Lower leg skin (tissue), 4 donors: ENCODE data around the gene DAB2IP. TPM values are rescaled to one million over a fixed set of nuclear protein-coding genes. Genes with fewer than 3 reads are reported as not detected.
A peak's percentile ranks its signal among the peaks of the same experiment; 100 is the strongest.

Experiments
- DNase-seq, 2 donors: peaks; one replicate each; pipeline ENCODE4 v3.0.0-alpha.2; 2019; ENCODE audit warnings: low spot score in 2 of 2
- H3K4me3 ChIP-seq: fragments of 200-600 bp; sonication (generic); 2 replicates; pipeline ENCODE4 v1.5.1; 2017; ENCODE audit warnings: mild to moderate bottlenecking, low read depth; ENCODE audit not compliant: poor library complexity, severe bottlenecking
- POLR2A ChIP-seq, 2 donors: fragments of 450-650 bp; IDR thresholded peaks; one replicate each; pipeline ENCODE4 v1.6.1; 2016 to 2017; ENCODE audit warnings: antibody characterized with exemption in 2 of 2, mild to moderate bottlenecking in 1 of 2, moderate library complexity in 1 of 2
- WGBS, 2 donors: methylation state at CpG; one replicate each; pipeline ENCODE4 v1.1.5; 2018; 5-methylcytosine and 5-hydroxymethylcytosine counted together
- intact Hi-C: fragments of 100-400 bp; cut with DNase I; formaldehyde crosslinking; loops from one replicate; pipeline ENCODE4 v1.15.0; 2023; ENCODE audit warnings: low total_unique reads
- total RNA-seq, 4 donors: library from RNA; depleted of rRNA; stranded (reverse); fragments of >200 nt; gene quantifications; one replicate each; pipeline ENCODE4 v1.1.0, GENCODE V29; 2016
- TF ChIP-seq, protein P1 (sequence below), 3 donors: fragments of 450-650 bp; IDR thresholded peaks; one replicate each; pipeline ENCODE4 v1.5.1; 2016; ENCODE audit warnings: antibody characterized with exemption in 3 of 3, mild to moderate bottlenecking in 3 of 3, moderate library complexity in 2 of 3

The DAB2IP gene
- total RNA-seq, 4 donors from 2014 or later = 42.5 to 68.0 (median 57.0) TPM

DNA sequence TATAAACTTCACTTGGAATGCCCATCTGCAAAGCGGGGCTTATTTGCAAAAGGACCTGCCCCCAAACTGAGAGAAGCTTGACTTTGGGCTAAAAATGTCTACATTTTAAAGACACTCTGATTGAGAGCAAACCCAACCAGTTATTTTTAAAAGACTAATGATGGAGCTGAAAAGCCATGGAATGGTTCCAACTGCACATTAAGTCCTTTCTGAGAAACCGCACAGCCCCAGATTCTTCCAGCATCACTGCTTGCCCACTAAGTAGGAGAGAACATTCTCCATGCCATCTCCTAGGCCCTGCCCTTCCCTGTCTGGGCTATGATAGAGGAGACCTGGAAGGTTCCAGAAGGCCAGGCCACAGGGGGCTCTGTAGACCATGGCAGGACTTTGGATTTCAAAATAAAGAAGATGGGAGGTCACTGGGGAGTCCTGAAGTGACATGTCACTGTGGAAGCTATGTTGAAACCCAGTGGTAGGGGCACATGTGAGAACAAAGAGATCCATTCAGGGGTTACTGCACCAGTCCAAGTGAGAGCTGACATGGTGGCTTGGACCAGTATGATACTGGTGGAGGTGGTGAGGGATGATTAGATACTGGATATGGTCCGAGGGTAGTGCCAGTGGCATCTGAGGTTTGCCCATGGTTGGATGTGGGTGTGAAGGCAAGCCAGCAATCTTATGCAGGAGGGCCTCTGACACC, 179.2 kb downstream of the DAB2IP start:
- intact Hi-C loops = no loop called here
- H3K4me3 ChIP-seq = no peak overlapping the region
- DNase-seq = peak in 1 of 2 donors; percentile 57
- TF ChIP-seq, protein P1, sequence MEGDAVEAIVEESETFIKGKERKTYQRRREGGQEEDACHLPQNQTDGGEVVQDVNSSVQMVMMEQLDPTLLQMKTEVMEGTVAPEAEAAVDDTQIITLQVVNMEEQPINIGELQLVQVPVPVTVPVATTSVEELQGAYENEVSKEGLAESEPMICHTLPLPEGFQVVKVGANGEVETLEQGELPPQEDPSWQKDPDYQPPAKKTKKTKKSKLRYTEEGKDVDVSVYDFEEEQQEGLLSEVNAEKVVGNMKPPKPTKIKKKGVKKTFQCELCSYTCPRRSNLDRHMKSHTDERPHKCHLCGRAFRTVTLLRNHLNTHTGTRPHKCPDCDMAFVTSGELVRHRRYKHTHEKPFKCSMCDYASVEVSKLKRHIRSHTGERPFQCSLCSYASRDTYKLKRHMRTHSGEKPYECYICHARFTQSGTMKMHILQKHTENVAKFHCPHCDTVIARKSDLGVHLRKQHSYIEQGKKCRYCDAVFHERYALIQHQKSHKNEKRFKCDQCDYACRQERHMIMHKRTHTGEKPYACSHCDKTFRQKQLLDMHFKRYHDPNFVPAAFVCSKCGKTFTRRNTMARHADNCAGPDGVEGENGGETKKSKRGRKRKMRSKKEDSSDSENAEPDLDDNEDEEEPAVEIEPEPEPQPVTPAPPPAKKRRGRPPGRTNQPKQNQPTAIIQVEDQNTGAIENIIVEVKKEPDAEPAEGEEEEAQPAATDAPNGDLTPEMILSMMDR (IDR thresholded peaks at IDR 0.05) = no peak
- TF ChIP-seq POLR2A (IDR thresholded peaks at IDR 0.05) = no peak
- WGBS, 2 donors = 84 to 88% methylated on average over 3 of the region's 3 CpGs

DNA sequence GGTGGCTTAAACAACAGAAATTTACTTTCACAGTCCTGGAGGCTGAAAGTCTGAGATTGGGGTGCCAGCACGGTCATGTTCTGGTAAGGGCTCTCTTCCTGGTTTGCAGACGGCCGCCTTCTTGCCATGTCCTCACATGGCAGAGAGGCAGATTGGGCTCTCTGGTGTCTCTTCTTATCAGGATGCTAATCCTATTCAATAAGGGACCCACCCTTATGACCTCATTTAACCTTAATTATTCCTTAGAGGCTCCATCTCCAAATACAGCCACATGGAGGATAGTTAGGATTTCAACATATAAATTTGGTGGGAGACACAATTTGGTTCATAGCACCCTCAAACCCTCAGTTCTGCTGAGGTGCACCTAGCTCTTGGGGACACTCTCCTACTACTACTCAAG, 180.4 kb downstream of the DAB2IP start:
- intact Hi-C loops = no loop called here
- WGBS, 2 donors = 94 to 96% methylated on average over 3 of the region's 3 CpGs
- DNase-seq = peak in 1 of 2 donors; percentile 32

DNA sequence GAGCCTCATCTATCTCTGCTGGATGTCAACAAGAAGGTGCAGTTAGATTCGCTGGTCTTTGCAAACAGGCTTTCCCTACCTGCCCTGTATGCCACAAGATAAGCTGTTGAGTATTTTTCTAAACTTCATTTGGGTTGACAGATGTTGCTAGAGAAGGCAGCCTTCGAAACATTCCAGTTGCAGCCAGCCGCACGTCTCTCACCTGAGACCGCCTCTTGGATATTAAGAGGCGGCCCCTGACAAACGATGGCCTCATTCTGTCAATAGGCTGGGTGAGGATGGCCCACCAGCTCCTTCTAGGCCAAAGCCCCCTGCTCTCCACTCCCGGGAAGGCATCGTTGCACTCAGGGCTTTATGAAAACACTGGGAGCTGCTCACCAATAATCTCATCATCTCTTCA, 181.6 kb downstream of the DAB2IP start:
- 91 to 93% methylated on average over 9 of the region's 9 CpGs for WGBS, 2 donors
- no peak overlapping the region for H3K4me3 ChIP-seq
- no peak for TF ChIP-seq POLR2A (IDR thresholded peaks at IDR 0.05)
- TF ChIP-seq, protein P1 (IDR thresholded peaks at IDR 0.05) = no peak
- intact Hi-C loops = no loop called here
- DNase-seq = peak in 1 of 2 donors; percentile 46

More for the DNA sequence above, 180.4 kb downstream of the DAB2IP start:
- H3K4me3 ChIP-seq = no peak overlapping the region
- no peak for TF ChIP-seq POLR2A (IDR thresholded peaks at IDR 0.05)
- TF ChIP-seq, protein P1 (IDR thresholded peaks at IDR 0.05) = no peak

Other genes with a start within 250 kb of the DAB2IP start
- 10 to 100 TPM in 1 of 4 donors, 1 to 10 TPM in 3; 5.4 to 11.9 (median 8.0) TPM for gene GGTA1, start 151.8 kb upstream of the DAB2IP start, total RNA-seq